RCC 7860 (cell line): ENCODE measurements around the gene TRAPPC12.
"Not testable (repeated sequence)": the region's sequence is repeated elsewhere in the genome, so short reads cannot be mapped to it uniquely, and the experiment has no call there.

ENCODE experiments used
- DNase-seq: peaks from one replicate; pipeline ENCODE4 v3.0.0-alpha.2; 2015; ENCODE audit warnings: low spot score
- FAIRE-seq: peaks from 2 replicates; lab custom pipeline; 2012; peaks lifted over from hg19 to GRCh38; lab: Jason Lieb, UNC

Gene TRAPPC12

DNA sequence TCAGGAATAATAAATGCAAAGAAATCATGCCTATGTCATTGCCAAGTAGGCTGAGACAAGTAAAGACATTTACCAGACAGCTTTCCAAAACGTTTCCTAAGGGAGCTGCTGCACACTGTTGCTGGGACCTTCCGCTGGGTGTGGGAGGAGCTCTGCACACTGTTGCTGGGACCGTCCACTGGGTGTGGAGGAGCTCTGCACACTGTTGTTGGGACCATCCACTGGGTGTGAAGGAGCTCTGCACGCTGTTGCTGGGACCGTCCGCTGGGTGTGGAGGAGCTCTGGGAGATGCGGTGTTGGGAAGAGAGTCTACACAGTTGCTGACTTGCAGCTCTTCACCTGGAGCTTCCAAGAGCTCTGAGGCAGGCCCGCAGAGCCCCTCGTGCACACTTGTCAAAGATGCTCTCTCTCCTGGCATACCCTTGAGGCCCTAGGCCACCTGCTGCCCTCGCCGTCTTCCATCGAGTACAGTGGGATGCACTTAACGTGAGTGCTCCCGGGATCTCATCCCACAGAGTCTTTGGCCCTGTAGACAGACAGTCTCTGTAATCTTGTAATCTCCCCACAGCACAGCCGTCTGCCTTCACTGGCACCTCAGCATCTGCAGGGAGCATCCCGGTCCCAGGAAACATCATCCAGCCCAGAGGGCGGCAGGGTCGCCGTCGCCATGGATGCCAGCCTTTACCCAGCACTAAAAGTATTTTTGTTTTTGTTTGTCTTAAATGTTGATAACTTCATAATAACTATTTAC lies 51.4 kb downstream of the TRAPPC12 start:
- no peak for DNase-seq
- FAIRE-seq = no peak

DNA sequence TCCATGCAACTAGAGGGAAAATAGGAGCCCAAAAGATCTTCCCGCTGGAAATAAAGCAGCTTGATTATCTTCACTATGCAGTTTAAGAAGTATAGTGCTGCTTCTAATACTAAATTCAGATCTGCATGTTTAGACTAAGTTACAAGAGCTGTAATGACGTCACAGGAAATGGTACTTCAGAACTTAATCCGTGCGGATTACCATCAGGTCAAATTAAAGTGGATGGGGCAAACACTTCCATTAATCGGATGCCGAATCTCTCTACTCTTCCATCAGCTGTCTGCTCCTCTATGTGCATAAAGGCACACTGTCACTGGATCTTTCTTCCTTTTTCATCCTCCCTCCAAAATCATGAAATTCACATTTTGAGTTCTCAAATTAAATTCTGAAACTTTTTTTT lies 52.6 kb downstream of the TRAPPC12 start:
- no peak for DNase-seq
- no peak for FAIRE-seq

DNA sequence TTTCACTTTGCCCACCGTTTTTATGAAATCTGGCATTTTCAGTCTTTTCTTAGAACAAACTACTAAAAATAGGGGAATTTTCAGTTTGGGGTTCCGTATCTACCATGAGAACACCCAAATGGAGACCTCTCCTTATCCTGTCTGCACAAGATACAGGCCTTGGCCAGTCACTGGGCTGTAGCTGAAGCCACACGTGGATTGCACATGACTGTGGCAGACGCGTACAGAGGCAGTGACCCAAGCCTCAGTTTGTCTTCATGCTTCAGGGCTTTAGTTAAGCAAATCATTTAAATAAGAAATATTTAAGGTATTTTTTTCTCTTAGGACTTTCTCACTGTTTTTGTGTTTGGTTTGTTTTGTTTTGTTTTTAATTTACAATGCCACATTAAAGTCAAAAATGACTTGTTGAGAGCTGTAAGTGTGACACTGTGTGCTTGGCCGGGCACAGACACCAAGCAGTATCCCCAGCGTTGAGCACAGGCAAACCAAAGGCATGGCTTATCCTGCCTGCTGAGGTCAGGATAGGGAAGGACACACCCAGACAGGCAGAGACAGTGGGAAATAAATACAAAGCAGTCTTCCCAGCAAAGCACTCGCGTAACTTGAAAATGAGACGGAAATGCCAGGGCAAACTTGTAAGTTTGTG lies 53.3 kb downstream of the TRAPPC12 start:
- DNase-seq (no peak), FAIRE-seq (no peak)

DNA sequence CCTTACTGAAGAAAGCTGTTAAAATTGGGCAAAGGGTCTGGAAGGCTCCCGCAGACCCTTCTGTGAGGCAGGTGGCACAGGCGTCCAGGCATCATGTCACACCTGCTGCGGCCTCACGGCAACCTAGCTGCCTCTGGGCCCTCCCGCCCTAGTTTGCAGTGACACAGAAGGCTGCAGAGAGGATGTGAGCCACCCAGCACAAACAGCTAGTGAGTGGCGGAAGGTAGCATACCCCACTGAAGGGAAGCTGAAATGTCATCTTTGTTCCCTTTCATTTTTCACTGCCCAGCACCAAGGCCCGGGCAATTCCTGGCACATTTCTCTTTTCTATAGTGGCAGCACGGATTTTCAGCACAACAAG lies 53.8 kb downstream of the TRAPPC12 start:
- DNase-seq (no peak), FAIRE-seq (no peak)

DNA sequence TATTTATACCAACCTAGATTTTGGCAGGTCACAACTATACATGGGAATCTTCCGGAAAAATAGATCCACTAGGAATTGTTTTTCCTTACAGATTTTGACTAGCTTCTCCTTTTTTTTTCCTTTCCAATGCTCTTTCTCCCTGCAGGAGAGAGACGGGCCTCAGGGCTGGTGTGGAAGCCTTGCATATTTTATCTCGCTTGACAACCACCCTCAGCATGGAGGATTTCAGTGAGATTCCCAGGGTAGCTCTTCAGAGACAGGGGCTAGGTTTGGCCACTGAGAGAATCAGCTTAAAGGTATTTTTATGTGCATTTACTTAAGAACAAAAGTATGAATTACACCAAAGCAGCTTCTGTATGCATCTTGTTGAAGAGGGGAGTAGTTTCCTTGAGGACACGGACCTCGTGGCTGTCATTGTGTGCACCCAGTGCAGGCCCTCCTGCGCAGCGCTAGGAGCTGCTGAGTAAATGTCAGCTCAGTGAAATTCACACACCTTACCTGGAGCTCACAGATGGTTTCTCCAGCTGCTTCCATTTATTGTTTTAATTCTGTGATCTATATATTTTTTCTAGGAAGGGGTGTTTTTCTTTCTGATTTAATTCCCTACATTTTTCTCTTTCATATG lies 54.4 kb downstream of the TRAPPC12 start:
- DNase-seq = no peak
- no peak for FAIRE-seq

DNA sequence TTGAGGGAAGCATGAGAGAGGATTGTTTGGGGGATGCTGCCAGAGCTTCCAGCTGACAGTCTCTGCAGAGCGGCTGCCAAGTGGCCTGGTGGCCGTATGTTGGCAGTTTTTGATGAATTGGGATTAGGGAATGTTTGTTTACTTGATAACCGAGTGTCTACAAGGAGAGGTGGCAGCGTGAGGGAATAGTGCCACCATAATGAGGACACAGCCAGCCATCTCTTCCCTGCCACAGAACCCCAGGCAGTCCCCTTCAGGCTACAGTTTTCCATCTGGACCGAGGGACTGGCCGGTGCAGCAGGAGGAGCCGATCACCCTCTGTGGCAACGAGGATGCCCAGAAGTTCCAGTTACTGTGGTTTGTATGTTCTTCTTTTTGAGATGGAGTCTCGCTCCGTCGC lies 55.2 kb downstream of the TRAPPC12 start:
- DNase-seq (no peak), FAIRE-seq (no peak)

DNA sequence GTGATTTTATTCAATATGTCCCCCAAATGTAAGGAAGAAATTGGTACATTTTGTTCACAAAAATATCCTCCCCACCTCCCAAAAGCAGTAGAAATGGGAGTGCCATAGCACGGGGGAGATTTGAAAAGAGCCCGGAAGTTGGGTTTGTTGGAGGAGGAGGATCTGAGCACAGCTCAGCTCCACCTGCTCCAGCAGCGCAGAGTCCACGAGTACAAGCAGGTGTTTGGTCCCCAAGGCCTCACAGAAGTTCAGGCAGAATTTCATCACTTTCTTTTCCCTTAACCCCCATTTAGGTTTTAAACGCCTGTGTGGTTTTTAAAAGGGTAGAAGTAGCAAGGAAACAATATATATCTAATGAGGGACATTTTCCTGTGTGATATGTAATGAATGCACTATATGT lies 56.0 kb downstream of the TRAPPC12 start:
- FAIRE-seq (no peak), DNase-seq (no peak)

DNA sequence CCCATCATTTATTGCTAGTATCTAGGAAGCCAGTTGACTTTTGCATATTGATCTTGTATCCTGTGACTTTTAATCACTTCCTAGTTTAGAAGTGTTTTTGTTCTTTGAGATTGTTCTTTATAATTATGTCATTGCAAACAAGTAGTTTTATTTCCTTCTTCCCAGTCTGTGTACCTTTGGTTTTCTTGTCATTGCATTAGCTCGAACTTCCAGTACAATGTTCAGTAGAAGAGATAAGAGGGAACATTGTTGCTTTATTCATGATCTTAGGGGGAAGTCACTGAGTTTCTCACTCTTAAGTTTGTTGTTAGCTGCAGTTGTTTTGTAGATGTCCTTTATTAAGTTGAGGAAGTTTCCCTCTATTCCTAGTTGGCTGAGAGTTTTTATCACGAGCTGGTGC lies 61.0 kb downstream of the TRAPPC12 start:
- FAIRE-seq = no peak

DNA sequence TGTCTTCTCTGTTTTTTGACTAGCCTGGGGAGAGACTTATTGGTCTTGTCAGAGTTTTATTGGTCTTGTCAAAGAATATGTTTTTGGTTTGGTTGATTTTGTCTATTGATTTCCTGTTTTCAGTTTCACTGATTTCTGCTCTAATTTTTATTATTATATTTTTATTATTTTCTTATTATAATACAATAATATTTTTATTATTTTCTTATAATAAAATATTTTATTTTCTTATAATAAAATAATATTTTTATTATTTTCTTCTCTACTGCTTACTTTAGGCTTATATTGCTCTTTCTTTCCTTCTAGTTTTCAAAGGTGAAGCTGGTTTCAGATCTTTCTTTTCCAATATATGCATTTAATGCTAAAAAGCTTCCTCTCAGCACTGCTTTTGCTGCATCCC lies 62.0 kb downstream of the TRAPPC12 start:
- FAIRE-seq = peak; percentile 33
- DNase-seq = no peak

More for the DNA sequence above, 61.0 kb downstream of the TRAPPC12 start:
- no peak for DNase-seq

DNA sequence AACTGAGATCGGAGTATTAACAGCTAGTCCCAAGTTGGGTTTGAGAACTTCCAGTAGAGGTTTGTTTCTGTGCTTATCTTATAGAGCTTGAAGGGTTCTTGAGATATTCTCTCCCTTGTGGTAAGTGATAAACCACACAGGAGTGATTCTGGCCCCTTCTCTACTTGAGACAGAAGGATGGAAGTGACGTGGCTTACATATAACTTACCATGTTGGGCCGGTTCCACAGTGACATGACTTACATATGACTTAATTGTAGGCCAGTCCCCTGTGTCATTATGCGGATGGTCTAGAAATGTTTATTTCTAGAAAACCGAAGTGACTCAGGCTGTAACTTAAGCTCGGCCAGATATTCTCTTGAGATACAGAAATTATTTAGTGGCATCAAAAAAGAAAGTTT lies 62.7 kb downstream of the TRAPPC12 start:
- no peak for FAIRE-seq
- no peak for DNase-seq

DNA sequence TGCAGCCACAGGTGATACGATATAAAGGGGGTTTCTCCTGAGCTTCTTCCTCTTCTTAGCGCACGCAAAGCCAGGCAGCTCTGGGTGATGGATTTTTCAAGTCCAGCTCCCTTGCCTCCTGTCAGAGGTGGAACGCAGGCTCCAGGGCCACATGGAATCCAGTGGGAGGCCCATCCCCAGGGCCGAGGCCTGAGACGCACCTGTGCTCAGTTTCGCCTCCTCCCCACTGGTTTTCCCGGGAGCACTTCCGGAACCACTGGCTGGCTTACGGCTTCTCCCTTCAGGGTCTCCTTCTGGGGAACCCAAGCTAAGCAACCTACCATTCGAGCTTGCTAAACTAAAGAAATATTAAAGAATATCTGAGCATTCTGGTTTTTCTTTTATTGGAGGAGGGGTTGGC lies 63.6 kb downstream of the TRAPPC12 start:
- DNase-seq (no peak), FAIRE-seq (no peak)

DNA sequence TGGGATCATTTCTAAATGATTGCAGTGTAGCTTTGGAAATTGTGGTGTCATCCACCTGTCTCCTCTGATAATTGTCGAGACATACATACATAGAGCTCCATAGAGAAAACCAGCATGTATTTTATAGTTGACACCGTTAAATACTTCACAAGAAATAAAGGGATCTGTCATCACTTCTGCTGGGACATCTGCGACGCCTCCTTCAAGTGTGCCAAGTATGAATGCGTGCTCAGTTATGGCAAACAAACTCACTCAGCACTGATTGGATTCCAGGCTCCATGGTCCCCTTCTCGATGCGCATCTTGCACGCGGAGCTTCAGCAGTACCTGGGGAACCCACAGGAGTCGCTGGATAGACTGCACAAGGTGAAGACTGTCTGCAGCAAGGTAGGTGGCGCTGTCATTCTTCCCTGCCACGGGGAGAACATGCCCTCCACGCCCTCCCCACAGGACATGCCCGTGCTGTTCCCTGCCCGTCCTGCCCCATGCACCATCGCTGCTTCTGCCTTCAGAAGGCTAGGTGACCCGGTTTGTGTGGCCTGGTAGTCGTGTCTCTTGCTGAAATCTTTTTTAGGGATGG lies 64.1 kb downstream of the TRAPPC12 start:
- DNase-seq = no peak

DNA sequence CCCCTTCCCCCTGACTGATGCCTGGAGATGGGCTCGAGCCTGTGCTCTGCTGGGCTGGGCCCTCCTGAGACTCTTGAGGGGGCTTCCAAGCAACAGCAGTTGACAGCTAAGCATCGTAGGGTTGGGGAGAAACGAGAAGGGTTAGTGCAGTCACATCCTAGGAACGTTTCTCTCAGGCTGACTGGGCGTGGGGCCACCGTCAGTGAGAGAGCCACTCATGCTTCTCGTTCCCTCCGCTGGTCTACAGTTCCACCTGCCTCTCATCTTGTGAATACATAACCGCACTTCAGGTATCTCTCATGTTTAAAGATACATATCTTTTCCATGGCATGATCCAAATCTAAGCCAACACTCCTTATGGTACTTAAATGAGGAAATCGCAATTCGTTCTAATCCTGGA lies 66.4 kb downstream of the TRAPPC12 start:
- DNase-seq (no peak), FAIRE-seq (no peak)

More for the DNA sequence above, 64.1 kb downstream of the TRAPPC12 start:
- FAIRE-seq = no peak

DNA sequence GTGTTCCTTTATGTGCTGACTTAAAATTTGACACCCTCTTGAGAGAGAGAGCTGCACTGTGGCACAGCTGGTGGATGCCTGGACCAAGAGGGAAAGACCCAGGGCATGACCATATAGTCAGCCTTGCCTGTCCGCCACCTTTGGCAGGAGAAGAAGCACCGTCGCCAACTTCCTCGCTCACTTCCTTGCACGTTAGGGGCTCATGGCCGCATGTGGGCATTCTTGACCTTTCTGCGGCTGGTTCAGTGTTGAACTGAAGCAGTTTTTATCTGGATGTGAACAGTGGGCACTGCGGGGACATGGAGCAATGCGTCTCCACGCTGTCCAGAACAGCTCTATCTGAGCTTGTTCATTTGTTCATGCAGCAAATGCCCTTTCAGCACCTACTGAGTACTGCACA lies 66.9 kb downstream of the TRAPPC12 start:
- FAIRE-seq = no peak
- no peak for DNase-seq

DNA sequence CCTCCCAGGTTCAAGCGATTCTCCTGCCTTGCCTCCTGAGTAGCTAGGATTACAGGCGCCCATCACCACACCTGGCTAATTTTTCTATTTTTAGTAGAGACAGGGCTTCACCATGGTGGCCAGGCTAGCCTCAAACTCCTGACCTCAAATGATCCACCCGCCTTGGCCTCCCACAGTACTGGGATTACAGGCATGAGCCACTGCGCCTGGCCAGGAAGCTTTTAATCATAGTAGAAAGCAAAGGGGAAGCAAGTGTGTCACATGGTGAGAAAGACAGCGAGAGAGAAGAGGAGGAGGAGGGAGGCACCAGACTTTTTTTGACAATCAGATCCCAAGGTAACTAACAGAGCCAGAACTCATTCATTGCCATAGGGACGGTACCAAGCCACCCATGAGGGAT lies 67.7 kb downstream of the TRAPPC12 start:
- FAIRE-seq = not testable (repeated sequence)

DNA sequence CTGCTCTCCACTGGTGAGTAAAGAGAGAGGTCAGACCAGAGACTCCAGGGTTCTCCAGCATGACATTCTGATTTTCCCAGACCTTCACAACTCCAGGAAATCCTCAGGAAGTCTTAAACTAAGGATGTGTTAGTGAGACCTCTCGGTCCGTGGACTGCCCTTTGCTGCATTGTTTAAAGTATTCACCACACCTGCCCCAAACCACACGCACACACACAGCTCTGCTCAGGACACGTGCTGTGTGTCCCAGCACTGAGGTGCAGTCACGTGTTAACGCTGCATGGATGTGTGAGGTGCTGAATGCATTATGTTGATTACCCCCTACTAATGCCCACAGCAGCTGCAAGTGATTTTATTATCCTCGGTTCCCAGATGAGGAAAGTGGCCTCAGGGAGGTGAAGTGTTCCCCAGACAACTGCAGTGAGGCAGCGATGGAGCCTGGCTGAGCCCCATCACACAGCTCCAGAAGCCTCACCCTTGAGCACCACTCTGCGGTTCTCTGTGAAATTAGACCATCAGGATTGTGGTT lies 68.4 kb downstream of the TRAPPC12 start:
- FAIRE-seq (no peak), DNase-seq (no peak)

More for the DNA sequence above, 67.7 kb downstream of the TRAPPC12 start:
- DNase-seq = not testable (repeated sequence)

DNA sequence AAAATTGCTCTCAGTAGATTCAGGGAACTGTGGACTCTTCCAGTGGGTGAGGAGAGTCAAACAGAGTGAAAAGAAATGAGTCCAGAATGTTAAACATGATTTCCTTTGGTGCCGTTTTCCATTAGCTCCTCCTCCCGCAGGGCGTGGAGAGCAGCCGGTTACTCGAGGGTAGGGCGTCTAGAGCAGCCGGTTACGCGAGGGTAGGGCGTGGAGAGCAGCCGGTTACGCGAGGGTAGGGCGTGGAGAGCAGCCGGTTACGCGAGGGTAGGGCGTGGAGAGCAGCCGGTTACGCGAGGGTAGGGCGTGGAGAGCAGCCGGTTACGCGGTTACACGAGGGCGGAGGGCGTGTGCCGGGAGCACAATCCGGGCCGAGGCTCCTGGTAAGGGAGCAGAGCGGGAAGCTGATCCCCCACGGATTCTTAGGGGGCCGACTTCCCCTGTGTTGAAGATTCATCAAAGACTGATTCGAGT lies 69.0 kb downstream of the TRAPPC12 start:
- DNase-seq, FAIRE-seq: not testable (repeated sequence)

DNA sequence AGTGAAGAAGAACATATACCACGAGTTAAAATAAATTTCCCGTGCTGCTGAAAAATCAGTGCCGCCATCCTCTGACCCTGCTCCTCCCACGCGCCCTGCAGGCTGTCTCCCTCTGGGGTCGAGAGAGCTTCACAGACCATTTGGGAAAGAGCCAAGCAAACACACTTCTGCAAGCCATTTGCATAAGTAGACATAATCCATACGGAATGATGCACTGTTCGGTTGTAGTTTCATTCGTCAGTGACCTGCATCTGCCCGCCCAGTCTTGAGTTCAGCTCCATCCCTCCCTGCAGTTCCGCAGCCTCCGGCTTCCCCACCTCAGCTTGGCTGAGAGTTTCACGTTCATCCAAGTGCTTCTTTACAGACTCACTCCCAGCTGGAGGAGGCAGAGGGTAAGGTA lies 69.6 kb downstream of the TRAPPC12 start:
- FAIRE-seq (no peak), DNase-seq (no peak)

DNA sequence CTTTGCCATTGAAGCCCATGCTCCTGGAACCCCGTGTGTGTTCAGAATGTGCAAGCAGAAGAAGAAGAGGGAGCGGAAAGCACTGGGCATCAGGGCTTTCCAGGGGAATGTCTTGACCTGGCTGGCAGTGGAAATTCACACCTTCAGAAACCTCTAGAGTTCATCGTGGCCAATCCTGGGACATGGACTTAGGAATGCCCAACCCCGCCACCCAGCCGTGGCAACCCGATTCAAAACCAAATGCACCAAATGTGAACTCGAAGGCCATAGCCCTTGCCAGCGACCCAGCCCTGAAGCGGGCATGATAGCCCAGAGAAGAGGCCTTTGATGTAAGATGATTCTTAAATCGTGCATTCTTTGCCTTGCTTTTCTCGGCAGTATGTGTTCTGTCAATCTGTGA lies 70.4 kb downstream of the TRAPPC12 start:
- DNase-seq (no peak), FAIRE-seq (no peak)

DNA sequence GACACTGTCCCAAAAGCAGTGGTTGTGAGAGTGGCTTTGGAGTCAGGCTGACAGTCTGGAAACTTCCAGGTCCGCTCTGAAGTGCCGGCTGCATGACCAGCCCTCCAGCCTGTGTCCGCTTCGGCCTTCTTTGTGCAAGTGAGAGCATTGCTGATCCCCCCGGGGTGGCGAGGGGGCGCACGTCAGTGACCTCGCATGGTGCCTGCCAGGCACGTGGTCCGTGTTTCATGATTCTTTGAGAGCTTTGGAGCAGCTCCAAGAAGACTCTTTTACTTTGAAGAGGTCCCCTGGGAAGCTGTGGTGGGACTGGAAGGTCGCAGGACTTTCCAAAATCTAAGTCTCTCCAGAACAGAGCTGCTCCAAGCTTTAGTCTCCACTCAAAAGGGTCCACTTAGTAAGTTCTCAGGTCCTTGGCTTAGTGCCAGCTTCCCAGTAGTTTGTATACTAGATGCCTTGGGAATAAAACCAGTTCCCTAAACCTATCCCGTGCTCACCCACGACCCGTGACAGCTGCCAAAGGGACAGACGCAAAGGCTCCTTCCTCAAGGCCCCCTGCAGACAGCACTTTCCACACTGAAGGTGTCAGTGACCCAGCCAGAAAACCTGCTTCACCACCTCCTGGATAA lies 71.0 kb downstream of the TRAPPC12 start:
- no peak for FAIRE-seq
- DNase-seq = no peak

DNA sequence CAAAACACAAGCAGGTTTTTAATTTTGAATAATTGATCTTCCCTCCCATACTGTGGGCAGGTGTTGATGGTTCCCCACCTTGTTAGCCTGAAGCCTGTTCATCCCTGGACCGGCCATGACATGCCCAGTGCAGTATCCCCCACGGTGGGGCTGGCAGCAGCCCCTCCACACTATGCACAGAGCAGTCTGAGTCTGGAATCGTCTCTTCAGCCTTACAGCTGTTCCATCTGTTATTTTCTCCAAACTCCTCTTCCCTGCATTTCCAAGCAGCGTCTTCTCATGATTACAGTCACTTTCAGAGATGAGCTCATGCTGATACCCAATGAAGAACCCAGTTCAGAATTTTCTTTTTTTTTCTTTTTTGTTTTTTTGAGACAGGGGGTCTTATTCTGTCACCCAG lies 71.7 kb downstream of the TRAPPC12 start:
- FAIRE-seq (no peak), DNase-seq (no peak)
